ENCODE measurements around the gene LSM12. TPM values are rescaled to one million over a fixed set of nuclear protein-coding genes. Genes with fewer than 3 reads are reported as not detected.

LSM12 gene
- total RNA-seq, 4 donors from 2014 or later, result 24.5 to 49.8 (median 37.1) TPM

- Histone ChIP-seq H3K9me3 (no peaks in the 10 kb centered on the region), H3K4me3 (peak overlapping the region; percentile 45 to 47), H3K4me1 (peaks cover 0 to 27% of the 10 kb centered on the region in 2 donors), H3K27me3 (peaks cover 11 to 21% of the 10 kb centered on the region in 2 donors), H3K27ac (peak overlapping the region in 1 of 2 donors; percentile 29), H3K36me3 (no peaks in the 10 kb centered on the region)
- intact Hi-C loops (cut with DNase I; ENCODE audit: low total_unique reads), result no loop called here
- TF ChIP-seq CTCF (IDR thresholded peaks at IDR 0.05) (no peak), POLR2A (IDR thresholded peaks at IDR 0.05) (no peak)
- DNase-seq, result no peak
These were observed 58.9 kb downstream of the LSM12 start for GRCh38 chr17:44007346-44008204.

GRCh38 chr17:44006598-44007345 is 59.7 kb downstream of the LSM12 start:
- Histone ChIP-seq H3K36me3 (no peaks in the 10 kb centered on the region), H3K27me3 (peaks cover 11 to 21% of the 10 kb centered on the region in 2 donors), H3K27ac (peak overlapping the region; percentile 36 to 44), H3K4me1 (peaks cover 0 to 27% of the 10 kb centered on the region in 2 donors), H3K9me3 (no peaks in the 10 kb centered on the region), H3K4me3 (peak overlapping the region; percentile 45 to 47)
- DNase-seq, result peak; percentile 96 to 99
- intact Hi-C loops (cut with DNase I; ENCODE audit: low total_unique reads), result no loop called here
- TF ChIP-seq POLR2A (IDR thresholded peaks at IDR 0.05) (peak; percentile 33 to 43), CTCF (IDR thresholded peaks at IDR 0.05) (peak; percentile 13 to 66 (median 47))

DNA sequence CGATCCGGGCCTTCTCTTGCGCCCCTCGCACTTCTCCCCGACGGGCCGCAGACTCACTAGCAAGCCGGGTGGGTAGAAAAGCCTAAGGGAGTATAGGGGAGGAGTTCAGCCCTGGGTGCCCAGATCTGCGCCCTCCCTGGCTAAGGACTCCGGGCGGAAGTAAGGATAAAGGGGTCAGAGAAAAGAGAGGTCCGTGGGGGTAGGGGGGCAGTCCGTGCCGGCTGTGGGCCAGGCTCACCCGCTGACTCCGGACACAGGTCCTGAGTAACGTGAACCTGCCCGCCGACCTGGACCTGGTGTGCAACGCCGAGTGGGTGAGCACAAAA is 60.2 kb downstream of the LSM12 start:
- H3K4me1 ChIP-seq, result peaks cover 0 to 27% of the 10 kb centered on the region in 2 donors
- intact Hi-C loops (cut with DNase I; ENCODE audit: low total_unique reads), result no loop called here
- no peaks in the 10 kb centered on the region for H3K36me3 ChIP-seq
- peak overlapping the region; percentile 45 to 47 for H3K4me3 ChIP-seq
- H3K27me3 ChIP-seq, result peaks cover 11 to 21% of the 10 kb centered on the region in 2 donors
- no peaks in the 10 kb centered on the region for H3K9me3 ChIP-seq
- TF ChIP-seq CTCF (IDR thresholded peaks at IDR 0.05), result no peak
- TF ChIP-seq POLR2A (IDR thresholded peaks at IDR 0.05), result no peak
- no peak for DNase-seq
- H3K27ac ChIP-seq, result peak overlapping the region; percentile 36 to 44

GRCh38 chr17:44005527-44006271 is 60.8 kb downstream of the LSM12 start:
- peak overlapping the region; percentile 45 to 47 for H3K4me3 ChIP-seq
- no peaks in the 10 kb centered on the region for H3K9me3 ChIP-seq
- intact Hi-C loops (cut with DNase I; ENCODE audit: low total_unique reads), result no loop called here
- no peak for DNase-seq
- no peaks in the 10 kb centered on the region for H3K36me3 ChIP-seq
- peak overlapping the region in 1 of 2 donors; percentile 36 for H3K27ac ChIP-seq
- peaks cover 11 to 21% of the 10 kb centered on the region in 2 donors for H3K27me3 ChIP-seq
- peaks cover 0 to 27% of the 10 kb centered on the region in 2 donors for H3K4me1 ChIP-seq
- TF ChIP-seq CTCF (IDR thresholded peaks at IDR 0.05), result no peak
- no peak for TF ChIP-seq POLR2A (IDR thresholded peaks at IDR 0.05)

All from uterus (tissue), 4 donors.